ENCODE results near the gene MATK. TPM values are rescaled to one million over a fixed set of nuclear protein-coding genes. Genes with fewer than 3 reads are reported as not detected.

Gene MATK
- total and polyA plus RNA-seq, 12 donors, result 0.14 to 4.9 (median 0.49) TPM

DNA sequence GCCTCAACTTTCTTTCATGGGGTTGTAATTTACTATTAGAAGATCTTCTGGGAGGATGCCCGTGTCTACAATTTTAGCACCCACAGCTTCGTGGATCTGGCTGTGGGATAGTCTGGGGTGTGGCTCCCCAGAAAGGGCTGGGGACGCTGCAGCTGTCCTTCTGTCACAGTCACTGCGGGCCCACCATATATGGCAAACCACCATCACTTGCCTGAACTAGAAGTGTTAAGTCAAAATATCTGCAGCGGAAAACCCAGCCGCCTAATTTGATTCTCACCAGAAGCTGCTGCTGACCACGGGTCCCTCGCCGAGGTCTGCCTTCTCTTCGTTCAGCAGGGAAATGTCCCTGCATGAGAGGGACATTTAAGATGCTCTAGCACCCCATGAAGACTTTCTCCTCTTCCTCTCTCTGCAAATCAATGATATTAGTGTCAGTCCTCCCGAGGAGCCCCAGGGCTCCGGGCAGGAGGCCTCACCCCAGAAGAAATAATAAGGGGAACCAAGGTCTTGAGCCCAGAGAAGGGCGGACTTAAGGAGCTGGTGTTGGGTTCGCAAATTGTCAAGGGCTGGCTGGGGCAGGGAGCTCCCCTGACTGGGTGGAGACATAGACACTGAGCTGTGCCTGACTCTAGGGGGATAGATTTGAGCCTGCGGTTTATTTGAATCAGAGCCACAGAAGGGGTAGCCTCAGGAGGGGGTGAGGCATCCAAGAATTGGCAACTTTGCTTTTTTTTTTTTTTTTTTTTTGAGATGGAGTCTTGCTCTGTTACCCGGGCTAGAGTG lies 3.0 kb upstream of the MATK start:
- H3K27me3 ChIP-seq, result peaks cover 14 to 34% (median 29%) of the 10 kb centered on the region in 7 donors
- no peak overlapping the region for H3K4me3 ChIP-seq
- peaks cover 0 to 8% (median 0%) of the 10 kb centered on the region in 11 donors for H3K9me3 ChIP-seq
- intact Hi-C loops (cut with DNase I), result no loop called here
- TF ChIP-seq, protein P1, sequence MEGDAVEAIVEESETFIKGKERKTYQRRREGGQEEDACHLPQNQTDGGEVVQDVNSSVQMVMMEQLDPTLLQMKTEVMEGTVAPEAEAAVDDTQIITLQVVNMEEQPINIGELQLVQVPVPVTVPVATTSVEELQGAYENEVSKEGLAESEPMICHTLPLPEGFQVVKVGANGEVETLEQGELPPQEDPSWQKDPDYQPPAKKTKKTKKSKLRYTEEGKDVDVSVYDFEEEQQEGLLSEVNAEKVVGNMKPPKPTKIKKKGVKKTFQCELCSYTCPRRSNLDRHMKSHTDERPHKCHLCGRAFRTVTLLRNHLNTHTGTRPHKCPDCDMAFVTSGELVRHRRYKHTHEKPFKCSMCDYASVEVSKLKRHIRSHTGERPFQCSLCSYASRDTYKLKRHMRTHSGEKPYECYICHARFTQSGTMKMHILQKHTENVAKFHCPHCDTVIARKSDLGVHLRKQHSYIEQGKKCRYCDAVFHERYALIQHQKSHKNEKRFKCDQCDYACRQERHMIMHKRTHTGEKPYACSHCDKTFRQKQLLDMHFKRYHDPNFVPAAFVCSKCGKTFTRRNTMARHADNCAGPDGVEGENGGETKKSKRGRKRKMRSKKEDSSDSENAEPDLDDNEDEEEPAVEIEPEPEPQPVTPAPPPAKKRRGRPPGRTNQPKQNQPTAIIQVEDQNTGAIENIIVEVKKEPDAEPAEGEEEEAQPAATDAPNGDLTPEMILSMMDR (IDR thresholded peaks at IDR 0.05), result no peak
- H3K4me1 ChIP-seq, result peaks cover 0 to 12% (median 3%) of the 10 kb centered on the region in 9 donors
- H3K36me3 ChIP-seq, result no peaks in the 10 kb centered on the region
- DNase-seq (no peak), ATAC-seq (no peak)
- peak overlapping the region in 1 of 10 donors; percentile 44 for H3K27ac ChIP-seq
- 40 to 53% methylated on average over 15 to 16 of the region's 16 CpGs for WGBS, 2 donors

DNA sequence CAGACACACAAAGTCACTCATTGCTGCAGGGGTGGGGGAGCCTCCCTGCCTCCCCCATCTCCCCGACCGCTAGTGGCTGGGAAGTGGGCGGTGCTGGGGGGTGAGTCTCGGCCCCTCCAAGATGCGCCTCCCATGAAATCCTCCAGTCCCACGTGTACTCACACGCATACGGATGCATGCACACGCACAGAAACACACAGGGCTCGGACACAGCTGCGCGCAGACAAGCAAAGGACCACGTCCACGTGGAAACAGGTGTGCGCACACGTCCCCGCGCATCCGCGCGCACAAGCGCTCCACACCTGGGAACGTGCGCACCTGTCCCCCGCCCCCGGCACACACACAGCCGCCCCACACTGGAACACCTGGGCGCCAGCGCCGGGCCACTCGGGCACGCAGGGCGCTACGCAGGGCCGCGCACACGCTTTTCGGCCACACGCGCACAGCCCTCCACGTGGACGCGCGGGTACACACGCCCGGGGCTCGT lies 687 bp downstream of the MATK start:
- H3K9me3 ChIP-seq, result peaks cover 0 to 26% (median 21%) of the 10 kb centered on the region in 11 donors
- peaks cover 19 to 53% (median 45%) of the 10 kb centered on the region in 7 donors for H3K27me3 ChIP-seq
- H3K36me3 ChIP-seq, result no peaks in the 10 kb centered on the region
- peaks cover 0 to 12% (median 3%) of the 10 kb centered on the region in 9 donors for H3K4me1 ChIP-seq
- H3K4me3 ChIP-seq, result peak overlapping the region in 9 of 10 donors; percentile 17 to 56 (median 38)
- DNase-seq, result no peak
- intact Hi-C loops (cut with DNase I), result no loop called here
- TF ChIP-seq, protein P1 (IDR thresholded peaks at IDR 0.05), result no peak
- peak in 3 of 8 donors; percentile 26 to 34 (median 27) for ATAC-seq
- 2% methylated on average over 47 of the region's 47 CpGs for WGBS, 2 donors
- H3K27ac ChIP-seq, result peak overlapping the region in 1 of 10 donors; percentile 73

DNA sequence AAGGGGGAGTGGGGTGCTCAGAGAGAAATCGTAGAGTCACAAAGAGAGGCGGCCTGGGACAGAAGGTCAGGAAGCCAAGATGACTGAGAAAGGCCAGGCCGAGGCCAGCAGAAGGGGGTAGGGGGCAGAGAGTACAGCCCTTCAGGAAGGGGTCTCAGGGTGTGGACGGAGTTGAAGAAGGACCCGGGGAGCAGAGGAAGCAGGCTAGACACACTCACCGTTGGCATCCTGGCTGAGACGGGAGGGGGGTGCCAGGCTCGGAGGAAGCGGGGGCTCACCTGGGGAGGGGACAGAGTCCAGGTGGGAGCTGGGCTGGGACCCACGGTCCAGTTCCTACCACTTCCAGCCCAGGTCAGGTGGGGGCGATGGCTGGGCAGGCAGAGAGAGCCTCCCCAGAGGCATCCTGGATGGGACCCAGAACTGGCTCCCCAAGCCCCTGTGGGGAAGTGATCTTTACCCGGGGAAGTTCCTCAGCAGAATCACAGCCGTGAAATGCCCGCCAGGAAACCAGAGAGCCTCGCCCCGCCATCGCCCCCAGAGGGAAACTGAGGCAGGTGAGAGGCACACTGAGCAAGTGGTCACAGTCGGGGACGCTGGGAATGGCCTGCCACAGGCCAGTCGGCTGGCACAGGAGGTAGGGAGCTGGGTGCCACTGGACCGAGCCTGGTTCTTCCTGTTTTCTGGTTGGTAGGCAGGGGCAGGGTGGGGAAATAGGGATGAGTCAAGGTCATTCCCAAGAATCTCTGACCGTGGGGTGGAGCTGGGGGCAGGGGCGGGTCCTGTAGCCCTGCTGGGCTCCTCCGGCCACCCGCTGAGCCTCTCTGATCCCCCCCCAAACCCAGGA lies 1.4 kb downstream of the MATK start:
- TF ChIP-seq, protein P1 (IDR thresholded peaks at IDR 0.05), result no peak
- Histone ChIP-seq H3K36me3 (no peaks in the 10 kb centered on the region), H3K27me3 (peaks cover 19 to 48% (median 45%) of the 10 kb centered on the region in 7 donors), H3K27ac (no peak overlapping the region), H3K9me3 (peaks cover 0 to 28% (median 21%) of the 10 kb centered on the region in 11 donors), H3K4me3 (peak overlapping the region in 4 of 10 donors; percentile 41 to 56 (median 43)), H3K4me1 (peaks cover 0 to 12% (median 3%) of the 10 kb centered on the region in 9 donors)
- DNase-seq, result no peak
- ATAC-seq, result peak in 3 of 8 donors; percentile 9 to 19 (median 16)
- intact Hi-C loops (cut with DNase I), result loop anchor here in 2 of 10 donors (5.0 kb wide), 1 partner anchor 37 kb away; no protein-coding TSS in a partner anchor
- WGBS, 2 donors, result 25 to 29% methylated on average over 24 to 25 of the region's 25 CpGs
